ENCODE results near the gene NREP.
A peak's percentile ranks its signal among the peaks of the same experiment; 100 is the strongest.

The NREP gene

DNA sequence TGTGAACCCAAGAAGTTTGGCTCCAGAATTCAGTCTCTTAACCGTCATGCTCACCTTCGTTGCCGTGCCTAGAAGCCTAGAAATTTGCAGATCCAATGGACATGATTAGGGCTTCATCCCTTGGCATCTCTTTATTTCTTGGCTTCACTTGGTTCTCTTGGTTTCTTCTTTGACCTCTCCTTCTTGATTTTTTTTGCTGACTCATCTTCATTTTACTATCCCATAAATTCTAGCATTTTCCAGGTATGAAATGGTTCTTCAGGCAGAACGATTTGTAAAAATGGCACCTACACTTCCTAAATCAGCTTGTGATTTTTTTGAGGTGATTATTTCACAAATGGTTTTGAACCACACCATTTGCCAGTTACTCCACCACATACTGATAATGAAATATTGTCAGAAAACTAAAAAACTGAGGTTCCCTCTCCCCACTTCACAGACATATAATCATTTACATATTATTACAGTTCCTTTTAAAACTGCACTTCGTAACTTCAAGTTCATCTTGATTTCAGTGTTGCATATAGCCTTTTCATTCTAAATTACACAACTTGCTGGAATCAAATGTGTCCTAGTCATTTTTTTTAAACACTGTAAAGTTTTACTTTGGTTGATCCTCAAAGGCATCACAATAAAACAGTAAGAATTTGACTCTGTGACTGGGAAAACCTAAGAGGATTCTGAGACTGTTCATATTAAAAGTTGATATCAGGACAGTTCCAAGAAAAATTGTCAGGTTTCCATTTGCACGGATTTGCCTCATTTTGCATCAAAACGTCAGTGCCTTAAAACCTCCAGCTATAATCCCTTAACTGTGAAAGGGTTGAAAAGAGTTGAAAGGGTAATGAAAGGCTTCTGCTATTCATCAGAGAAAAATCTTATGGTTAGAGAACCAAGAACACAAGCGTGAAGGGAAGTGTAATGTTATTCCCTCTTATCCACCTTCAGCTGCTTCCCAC, 8.9 kb upstream of the NREP start:
- no peak for DNase-seq (ENCODE audit: low read depth in 2 of 2)

DNA sequence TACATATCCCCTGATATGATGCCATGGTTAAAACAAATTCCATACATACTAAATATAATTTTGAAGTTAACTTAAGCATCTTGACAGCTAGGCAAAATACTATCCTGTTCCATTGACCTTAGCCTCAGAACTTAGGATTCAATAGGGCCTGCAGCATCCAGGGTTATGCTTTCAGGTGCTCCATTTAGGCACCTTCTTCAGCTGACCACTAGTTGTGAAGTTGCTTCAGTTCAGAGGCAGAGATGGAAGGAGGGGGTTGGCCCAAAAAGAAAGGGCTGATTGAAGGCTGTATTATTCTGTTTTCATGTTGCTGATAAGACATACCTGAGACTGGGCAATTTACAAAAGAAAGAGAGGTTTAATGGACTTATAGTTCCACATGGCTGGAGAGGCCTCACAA, 7.0 kb upstream of the NREP start:
- no peak for DNase-seq (ENCODE audit: low read depth in 2 of 2)

DNA sequence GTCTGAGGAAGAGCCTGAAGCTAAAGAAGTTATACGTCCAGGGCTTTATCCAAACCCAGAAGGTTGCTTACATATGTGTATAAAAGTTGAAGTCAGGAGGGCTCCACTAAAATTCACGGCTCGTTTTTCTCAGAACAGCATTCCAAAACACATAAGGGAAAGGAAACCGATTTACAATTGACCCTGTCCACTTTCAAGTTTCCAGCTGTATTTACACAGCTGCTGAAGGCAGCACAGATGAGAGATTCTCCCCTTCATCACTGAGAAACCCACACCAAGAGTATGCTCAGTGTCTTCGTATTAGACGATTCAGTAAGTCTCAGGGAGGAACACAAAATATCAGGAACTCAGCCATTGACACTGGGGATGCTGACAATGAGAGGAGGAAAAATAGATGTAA, 5.9 kb upstream of the NREP start:
- no peak for DNase-seq (ENCODE audit: low read depth in 2 of 2)

DNA sequence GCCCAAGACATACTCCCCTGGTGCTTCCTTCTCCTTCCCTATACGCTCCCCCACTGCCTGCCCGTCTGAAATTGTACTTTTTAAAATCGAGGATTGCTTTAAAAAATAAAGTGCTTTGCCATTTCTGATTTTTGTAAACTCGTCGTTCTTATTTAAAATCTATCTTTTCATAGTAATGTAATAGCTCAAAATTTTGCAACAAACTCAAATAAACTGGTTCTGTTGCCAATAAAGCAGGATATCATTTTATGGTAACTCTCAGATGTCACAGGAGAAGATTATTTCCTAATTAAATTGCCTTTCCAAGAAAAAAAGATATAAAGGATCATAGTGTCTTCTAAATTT, 1.3 kb upstream of the NREP start:
- no peak for DNase-seq (ENCODE audit: low read depth in 2 of 2)

DNA sequence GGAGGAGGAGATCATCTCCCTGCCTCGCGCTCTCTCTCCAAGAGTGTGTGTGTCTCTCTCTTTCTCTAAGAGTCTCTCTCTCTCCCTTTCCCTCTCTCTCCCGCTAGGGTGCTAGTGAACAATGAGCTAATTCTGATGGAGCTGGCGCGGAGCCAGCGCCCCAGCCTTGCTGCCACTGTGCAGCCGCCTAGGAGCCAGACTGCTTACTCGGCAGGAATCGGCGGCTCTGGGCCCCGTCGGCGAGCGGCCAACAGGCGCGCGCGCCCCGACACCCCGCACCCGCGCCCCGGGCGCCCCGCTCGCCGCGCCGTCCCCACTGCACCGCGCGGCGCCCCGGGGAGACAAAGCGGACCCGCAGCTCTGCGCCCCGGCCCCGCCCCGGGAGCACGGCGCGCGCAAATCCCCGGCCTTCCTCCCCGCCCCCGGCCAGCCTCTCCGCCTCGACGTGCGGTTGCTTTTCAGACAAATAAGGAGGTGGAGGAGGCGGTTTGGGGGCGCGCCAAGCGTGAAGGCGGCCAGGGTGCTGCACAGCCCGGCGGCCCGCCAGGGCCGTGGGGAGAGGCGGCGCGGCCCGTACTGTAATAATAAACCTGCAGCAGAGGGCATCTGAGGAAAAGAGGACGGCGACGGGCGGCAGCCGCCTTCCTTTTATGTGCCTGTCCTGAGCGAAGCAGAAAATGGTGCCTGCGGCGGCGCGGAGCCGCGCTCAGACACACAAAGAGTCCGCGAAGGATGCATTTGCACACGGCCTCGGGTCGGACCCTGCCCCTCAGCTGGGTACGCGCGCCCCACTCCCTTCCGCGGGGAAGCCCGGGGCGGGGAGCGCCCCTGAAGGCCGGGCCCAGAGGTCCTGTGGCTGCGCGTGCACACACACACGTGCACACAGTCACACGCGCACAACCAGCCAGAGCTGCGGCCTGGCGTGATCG, 625 bp upstream of the NREP start:
- DNase-seq (ENCODE audit: low read depth in 2 of 2): peak; percentile 62 to 71

DNA sequence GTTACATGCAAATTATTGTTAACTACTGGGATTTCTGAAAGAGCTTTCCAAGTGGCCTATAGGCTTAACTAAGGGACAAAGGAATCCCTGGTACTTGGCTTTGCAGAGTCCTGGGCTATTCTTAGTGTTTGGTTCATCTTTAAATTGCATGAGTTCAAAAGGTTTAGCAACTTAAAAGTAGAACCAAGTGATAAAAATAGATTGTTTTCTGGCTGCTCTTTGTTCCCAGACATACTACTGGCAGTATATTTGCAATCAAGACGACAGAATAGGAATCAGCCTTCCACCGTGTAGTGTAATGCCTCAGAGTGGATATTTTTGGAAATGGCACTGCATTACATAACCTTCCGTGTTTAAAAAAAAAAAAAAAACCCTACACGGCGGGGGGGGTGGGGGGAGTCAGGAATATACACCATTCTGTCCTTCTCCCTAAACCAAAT, 1.0 kb downstream of the NREP start:
- DNase-seq (ENCODE audit: low read depth in 2 of 2): no peak

DNA sequence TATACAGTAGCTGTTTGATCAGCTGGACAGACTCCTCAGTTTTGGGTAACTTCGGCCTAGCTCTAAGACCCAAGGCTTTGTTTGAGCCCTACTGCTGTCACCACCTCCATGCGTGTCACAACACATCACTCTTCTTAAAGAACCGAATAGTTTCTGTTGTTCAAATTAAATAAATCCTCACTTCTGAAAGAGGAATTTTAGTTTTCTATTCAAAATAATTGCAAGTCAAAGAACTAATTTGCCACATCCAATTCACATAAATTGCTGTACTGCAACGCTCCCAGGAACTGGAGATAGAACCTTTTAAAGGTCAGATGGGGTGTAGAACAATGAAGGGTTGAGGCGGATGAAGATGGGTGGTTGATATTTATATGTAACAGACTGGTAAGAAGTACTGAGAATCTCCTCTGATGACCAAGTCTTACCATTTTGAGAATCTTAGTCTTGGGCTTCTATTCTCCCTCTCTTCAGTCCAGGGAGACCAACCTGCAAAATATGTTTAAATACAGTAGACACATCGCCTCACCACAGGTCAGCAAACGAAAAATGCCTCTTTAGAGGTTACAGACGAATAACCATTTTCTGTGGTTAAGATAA, 1.6 kb downstream of the NREP start:
- DNase-seq (ENCODE audit: low read depth in 2 of 2): no peak

DNA sequence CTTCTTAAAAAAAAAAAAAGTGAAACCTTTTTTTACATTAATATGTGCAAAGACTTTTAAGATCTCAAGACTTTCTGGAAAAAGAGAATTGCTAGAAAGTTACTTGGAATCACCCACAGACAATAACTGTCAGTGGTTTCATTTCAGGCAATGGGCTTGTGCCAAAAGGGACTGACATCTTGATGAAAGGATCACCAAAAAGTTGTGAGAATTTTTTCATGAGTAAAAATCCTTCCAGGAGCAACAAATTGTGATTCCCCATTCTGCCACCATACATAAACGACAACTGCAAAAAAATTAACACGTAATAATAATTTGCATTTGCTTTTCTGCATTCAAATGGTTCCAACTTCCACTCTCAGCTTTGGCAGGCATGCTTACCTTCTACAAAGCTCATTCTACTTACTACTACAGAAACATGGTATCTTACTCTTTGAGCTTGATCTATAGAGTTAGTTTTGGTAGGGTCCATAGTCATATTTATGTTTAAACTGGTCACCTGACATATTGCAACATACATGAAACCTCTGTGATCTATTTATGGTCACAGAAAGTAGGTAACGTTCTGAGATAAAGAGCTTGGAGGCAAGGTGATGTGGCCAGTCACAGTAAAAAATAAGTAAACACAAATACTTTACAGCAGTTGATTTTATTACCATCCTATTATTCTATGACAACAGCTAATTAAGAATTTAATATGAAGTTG, 3.0 kb downstream of the NREP start:
- no peak for DNase-seq (ENCODE audit: low read depth in 2 of 2)

DNA sequence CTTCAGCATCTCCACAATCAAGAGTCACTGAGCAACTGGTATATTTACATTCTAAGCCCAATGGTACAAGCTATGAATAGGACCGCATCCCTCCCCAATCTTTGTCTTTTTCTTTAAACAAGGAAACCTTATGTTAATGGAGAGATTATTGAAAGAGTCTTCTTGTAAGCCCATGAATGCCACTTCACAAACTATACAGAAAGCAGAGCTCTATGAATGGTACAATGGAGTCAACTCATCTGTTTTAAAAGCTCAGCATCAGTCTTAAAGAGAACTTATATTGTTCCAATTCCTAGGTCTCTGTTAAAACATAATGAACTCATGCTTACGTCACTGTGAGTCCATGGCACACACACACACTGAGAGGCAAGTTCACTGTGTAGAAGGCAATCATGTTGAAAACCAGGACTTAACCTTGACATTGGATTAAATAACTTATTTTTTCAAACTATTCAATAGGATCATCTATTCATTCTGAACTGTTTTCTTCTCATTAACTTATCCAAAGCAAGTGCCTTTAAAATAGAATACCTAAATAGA, 4.5 kb downstream of the NREP start:
- no peak for DNase-seq (ENCODE audit: low read depth in 2 of 2)

DNA sequence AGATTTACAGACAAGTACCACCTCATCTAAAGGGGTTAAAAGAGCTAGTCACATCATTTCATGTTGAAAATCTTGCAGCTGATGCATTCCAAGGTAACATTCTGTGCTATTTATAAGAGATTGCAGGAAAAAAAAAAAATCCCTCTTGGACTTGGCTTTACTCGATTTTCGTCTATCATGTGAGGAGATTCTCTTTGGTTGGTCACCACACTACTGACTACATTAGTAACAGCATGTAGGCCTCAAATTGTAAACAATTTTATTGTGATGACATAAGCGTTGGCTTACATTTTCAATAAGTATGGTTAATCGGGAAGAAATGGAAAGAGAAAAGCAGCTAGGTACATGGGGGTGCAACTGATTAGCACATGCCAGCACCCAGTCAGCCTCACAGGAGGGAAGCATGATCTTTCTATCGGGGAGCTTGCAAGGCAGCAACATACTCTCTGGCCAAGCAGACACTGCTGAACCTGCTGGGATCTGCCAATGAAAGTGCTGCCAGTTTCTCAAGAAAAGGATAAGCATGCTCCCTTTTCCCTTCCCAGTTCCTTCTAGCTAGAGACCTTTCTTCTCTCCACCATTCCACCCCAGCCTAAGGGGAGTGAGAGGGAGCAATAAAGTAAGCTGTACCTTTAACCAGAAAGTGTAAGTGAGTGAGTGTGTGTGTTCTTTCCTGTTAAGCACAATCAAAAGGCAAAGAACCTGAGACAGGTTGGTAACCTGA, 7.5 kb downstream of the NREP start:
- no peak for DNase-seq (ENCODE audit: low read depth in 2 of 2)

DNA sequence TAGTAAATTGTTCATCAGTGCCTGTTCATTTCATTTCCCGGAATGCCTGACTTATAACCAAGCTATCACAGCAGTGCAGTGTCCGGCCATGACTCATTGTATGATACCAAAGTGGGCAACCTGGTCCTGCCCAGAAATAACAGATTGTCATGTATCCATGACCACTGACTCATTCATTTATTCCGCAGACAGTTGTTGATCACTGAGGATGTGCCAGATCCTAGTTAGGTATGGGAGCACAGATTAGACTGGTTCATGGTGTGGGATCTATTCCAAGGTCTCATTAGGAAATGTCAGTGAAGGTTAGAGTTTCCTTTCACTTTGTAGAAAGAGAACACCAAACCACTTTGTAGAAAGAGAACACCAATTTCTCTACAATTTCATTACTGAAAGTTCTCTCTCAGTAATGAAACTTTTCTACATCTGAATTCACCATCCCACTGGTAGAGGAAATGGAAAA, 8.7 kb downstream of the NREP start:
- DNase-seq (ENCODE audit: low read depth in 2 of 2): no peak

DNA sequence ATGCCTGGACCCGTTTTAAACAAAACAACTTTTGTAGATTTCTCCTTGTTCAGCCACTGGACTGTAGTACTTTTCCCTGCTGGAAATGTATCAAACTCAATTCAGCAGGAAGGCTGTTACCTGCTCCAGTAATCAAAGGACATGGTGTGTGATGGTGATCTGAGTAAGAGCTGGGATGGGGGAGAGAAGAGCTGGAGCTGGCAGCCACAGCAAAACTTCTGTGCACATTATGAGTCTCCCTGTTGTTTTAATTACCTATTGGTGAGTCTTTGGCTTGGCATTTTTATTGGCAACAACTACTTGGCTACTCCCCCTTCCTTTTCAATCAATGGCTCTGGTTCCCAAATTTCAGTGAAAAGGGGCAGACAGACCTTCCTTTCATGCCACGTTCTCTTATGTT, 9.7 kb downstream of the NREP start:
- no peak for DNase-seq (ENCODE audit: low read depth in 2 of 2)

DNA sequence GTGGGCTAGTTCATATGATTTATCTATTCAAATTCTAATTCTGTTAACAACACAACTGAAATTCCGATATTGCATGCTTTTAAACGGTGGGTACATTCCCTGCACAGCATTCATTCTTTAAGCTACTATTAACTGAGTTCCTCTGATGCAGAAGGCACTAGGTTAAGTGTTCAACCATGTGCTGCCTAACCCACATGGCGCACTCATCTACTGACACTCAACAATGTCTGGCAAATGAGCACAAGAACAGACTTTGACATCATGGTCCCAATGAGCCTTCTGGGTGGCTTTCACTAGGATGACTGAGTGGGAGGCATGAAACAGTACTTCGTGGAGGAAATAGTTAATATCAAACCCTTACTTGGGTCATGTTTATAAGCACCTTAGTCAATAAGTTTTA, 10.2 kb downstream of the NREP start:
- DNase-seq (ENCODE audit: low read depth in 2 of 2): no peak

DNA sequence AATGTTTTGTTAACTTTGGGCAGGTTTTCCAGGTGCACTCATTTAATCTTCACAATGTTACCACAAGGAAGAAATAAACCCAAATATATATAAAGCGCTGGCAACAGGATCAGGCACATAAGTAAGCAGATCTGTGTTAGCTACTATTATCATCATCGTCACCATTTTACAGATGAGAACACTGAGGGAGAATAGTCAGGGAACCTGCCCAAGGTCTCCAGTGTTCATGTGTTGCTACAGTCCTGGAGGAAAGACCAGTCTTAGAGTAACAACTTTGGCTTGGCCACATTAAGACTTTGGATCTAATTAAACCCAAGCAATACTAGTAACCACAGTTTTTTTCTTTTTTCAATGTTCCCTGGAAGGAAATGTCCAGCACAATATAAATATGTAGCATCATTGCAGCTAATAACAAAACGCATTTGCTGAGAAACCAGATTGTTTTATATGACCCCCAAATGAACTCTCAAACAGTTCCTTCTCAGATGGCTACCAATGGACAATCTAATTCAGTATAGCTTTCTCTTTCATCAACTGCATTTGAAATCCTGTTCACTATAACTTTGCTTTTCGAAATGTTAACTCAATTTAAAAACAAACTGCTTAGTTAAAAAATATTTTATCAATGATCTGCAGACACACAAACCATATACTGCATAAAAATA, 11.8 kb downstream of the NREP start:
- no peak for DNase-seq (ENCODE audit: low read depth in 2 of 2)

DNA sequence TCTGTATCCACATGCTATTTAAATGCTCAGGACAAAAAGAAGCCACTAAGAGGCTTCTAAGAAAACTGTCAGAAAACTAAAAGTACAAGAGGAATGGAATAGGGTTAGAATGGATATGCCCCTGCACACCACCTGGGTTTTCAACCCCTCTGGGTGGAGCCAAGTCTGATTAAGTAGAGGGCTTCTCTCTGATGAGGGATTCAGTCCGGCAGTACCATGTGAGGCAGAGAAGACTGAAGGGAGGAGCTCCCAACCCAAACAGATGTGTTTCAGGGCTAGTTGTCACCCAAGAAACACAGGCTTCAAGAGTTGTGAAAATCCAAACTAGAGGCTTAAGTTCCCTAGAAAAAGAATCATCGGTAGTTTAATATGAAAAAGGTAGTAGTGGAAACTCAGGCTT, 12.5 kb downstream of the NREP start:
- DNase-seq (ENCODE audit: low read depth in 2 of 2): no peak

DNA sequence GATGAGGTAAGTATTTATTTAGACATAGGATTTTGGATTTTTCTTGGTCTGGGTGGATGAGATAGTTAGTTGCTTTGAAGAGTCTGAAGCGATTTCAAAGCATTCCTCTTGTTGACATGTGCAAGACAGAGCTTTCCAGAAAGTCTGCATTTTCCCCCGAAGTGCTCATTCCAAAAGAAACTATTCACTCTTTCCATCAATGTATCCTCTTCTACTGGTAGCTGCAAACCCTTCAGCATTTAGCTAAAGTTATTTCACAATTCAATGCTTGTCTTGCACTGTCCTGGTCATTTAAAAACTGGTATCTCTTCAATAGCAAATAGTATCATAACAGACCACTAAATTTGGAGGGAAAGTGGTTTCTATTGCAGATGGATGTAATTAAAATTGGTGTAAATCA, 13.0 kb downstream of the NREP start:
- no peak for DNase-seq (ENCODE audit: low read depth in 2 of 2)

DNA sequence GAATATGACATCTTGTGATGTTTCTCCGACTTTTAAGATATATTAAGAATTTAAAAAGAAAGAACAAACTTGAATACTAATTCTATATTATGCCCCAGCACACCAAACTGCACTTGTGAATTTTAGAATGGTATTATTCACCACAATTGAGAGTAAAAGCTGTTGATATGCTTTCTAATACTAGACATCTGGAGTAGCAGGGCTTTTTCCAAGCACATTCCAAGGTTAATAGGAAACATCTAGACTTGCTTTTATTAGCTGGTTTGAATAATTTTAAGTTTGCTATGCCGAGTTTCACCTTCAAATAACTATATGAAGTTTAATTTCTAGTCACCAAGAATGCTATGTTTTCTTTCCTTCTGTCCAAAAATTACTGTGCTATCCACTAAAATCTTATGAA, 13.5 kb downstream of the NREP start:
- DNase-seq (ENCODE audit: low read depth in 2 of 2): no peak

DNA sequence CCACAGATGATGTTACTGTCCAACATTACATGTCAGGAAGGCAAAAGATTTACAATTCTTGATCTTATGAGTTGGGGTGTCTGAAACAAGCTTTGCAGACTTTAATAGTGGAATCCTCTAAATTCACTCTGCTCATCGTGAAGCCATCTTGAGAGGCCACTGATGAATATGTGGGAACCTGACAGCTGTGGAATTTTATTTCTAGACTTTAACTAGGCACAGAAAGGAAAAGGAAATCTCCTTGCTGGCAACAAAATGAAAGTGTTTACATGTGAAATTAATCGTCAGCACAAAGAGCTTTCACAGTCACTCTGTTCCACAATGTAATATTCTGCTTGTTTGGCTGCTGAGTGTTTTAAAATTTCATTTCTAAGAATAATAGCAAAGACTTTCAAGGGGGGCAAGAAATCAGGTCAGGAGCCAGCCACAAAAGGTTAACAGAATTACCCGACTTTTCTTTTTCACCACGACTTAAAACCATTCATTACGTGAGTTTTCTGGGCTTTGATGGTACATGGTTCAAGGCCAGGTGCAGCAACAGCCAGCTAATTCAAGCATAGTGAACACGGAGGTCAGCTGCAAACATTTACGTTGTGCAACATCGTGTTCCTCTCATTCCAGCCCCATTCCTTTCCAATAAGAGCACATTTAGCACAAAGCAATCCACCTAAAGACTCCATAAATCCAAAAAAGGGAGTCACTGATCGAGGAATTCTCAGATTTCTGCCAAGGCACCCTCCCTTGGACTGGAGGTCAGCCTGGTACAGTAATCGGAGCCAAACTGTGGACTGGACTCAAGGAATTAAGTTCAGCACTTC, 14.6 kb downstream of the NREP start:
- no peak for DNase-seq (ENCODE audit: low read depth in 2 of 2)

DNA sequence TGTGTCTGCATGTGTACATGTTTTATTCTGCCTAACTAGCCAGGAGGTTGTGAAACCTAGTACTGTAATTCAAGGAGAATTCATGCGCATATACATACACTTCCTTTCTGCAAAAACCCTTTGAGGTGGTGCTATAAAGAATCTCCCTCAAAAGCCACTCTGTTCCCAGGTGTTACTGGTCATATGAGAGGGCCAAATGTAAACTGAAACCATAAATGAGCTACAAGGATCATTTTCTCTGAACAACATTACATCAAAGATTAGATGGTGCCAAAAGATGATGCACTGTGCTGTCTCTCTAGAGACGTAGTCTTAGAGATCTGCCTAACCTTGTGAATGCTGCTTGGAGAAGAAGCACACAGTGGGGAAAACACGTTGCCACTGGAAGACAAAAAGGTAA, 15.7 kb downstream of the NREP start:
- no peak for DNase-seq (ENCODE audit: low read depth in 2 of 2)
